ENCODE measurements around the gene RBM44.
A peak's percentile ranks its signal among the peaks of the same experiment; 100 is the strongest.

DNA sequence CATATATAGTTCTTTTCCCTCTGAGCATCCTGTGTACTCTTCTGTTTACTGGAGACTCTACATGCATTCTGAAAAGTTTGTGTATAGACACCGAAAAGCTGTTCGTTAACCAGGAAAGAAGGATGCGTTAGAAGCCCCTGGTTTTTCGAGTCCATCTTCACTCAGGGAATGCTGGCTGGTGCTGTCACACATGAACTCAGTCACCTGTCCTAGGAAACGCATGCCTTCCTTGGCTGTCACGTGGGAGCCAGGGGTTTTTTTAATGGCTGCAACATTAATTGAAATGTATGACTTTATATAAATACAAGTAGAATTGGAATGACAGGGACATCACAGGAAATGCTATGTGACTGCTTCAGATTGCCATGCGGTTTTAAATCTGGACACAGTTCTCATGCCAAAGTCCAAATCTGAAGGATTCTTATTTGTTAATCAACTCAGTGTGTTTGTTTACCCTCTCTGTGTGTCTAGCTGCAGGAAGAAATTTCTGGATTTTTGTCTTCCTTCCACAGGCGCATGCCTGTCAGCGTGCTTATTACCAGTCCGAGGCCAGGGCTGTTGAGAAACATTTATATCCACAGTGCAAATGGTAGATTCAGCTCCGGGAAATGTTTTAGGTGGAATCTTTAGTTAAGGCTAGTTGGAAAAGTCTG lies 63.4 kb downstream of the RBM44 start:
- TF ChIP-seq CTCF (IDR thresholded peaks at IDR 0.05) (no peak), EP300 (IDR thresholded peaks at IDR 0.05) (no peak), POLR2AphosphoS5 (IDR thresholded peaks at IDR 0.05) (peak; percentile 56)
